HepG2 (cell line): Measurements from ENCODE around the gene SCAI. TPM values are rescaled to one million over a fixed set of nuclear protein-coding genes. Genes with fewer than 3 reads are reported as not detected.

Experiments
- ATAC-seq: fragments of 200-7000 bp; cut with Tn5 transposase; 3 replicates; pipeline ENCODE4 v1.9.1; 2020; ENCODE audit warnings: mild to moderate bottlenecking, moderate library complexity
- BruUV-seq: library from RNA; stranded (reverse); fragments of 400-500 nt; replicated peaks from 2 replicates; lab custom pipeline; 2021; lab: Mats Ljungman, UMichigan
- CTCF ChIA-PET: fragments of 300-600 bp; formaldehyde crosslinking; extraction: SDS; loops from one replicate; lab custom pipeline; 2021; ENCODE audit warnings: low total read pairs, inconsistent platforms, low intra/inter-chr PET ratio; lab: Yijun Ruan, JAX
- POLR2A ChIA-PET: fragments of 350-600 bp; sonication (Branson Sonifier 250); formaldehyde crosslinking; loops from one replicate; lab custom pipeline; 2020; ENCODE audit warnings: antibody characterized with exemption, inconsistent platforms; lab: Yijun Ruan, JAX
- DNase-seq: peaks from one replicate; pipeline ENCODE4 v3.0.0-alpha.2; 2015; ENCODE audit warnings: low spot score
- FAIRE-seq: peaks from 3 replicates; lab custom pipeline; 2011; peaks lifted over from hg19 to GRCh38; lab: Jason Lieb, UNC
- H2AFZ ChIP-seq: one replicate; pipeline ENCODE4 v1.6.1; 2011; ENCODE audit warnings: low read length, inconsistent platforms
- H3K27ac ChIP-seq: fragments of 300-600 bp; 3 replicates; pipeline ENCODE4 v1.8.0; 2011; ENCODE audit warnings: mixed run types, mild to moderate bottlenecking, mixed read lengths, low read length, inconsistent platforms; ENCODE audit not compliant: insufficient read depth; ENCODE audit errors: extremely low read length
- H3K27me3 ChIP-seq, 2 experiments: fragments of 200-600 bp in 1 of 2; 2 replicates in 1 of 2; 3 replicates in 1 of 2; pipeline versions ENCODE4 v1.6.0 to v1.8.0; 2011; ENCODE audit warnings: low read length in 2 of 2, mild to moderate bottlenecking in 2 of 2, moderate library complexity in 2 of 2, inconsistent platforms in 1 of 2; ENCODE audit not compliant: insufficient read depth in 2 of 2, control insufficient read depth in 1 of 2
- H3K36me3 ChIP-seq, 2 experiments: fragments of 200-600 bp in 1 of 2; replicated peaks in 1 of 2; 2 replicates in 1 of 2; 3 replicates in 1 of 2; pipeline versions ENCODE4 v1.5.1 to v1.8.0; 2011; ENCODE audit warnings: low read length in 2 of 2, inconsistent platforms in 1 of 2; ENCODE audit not compliant: insufficient read depth in 2 of 2, control insufficient read depth in 1 of 2
- H3K4me1 ChIP-seq: 2 replicates; pipeline ENCODE4 v1.5.1; 2012; ENCODE audit warnings: low read length, inconsistent platforms; ENCODE audit not compliant: insufficient read depth
- H3K4me2 ChIP-seq: 2 replicates; pipeline ENCODE4 v1.6.0; 2011; ENCODE audit warnings: low read depth, low read length, inconsistent platforms
- H3K4me3 ChIP-seq, 3 experiments: fragments of 200-600 bp in 1 of 3; sonication (generic), shearing (Covaris generic) in 1 of 3; replicated peaks in 1 of 3; 2 replicates each; pipeline ENCODE4 v1.5.1; 2011 to 2016; ENCODE audit warnings: low read length in 3 of 3, inconsistent platforms in 2 of 3, low read depth in 2 of 3, mild to moderate bottlenecking in 2 of 3, control low read depth in 1 of 3, mixed read lengths in 1 of 3; ENCODE audit not compliant: insufficient read depth in 1 of 3
- H3K79me2 ChIP-seq: one replicate; pipeline ENCODE4 v1.6.1; 2011; ENCODE audit warnings: low read length, inconsistent platforms; ENCODE audit not compliant: insufficient read depth
- H3K9ac ChIP-seq: 2 replicates; pipeline ENCODE4 v1.6.0; 2011; ENCODE audit warnings: mild to moderate bottlenecking, low read depth, low read length, inconsistent platforms; ENCODE audit not compliant: insufficient read depth
- H3K9me3 ChIP-seq: 2 replicates; pipeline ENCODE4 v1.5.1; 2012; ENCODE audit warnings: mild to moderate bottlenecking, low read length
- H4K20me1 ChIP-seq: 2 replicates; pipeline ENCODE4 v1.6.0; 2011; ENCODE audit warnings: inconsistent platforms, mild to moderate bottlenecking, low read length, moderate library complexity; ENCODE audit not compliant: insufficient read depth
- BORCS8-MEF2B ChIP-seq: sonication (generic); formaldehyde crosslinking; IDR thresholded peaks from 2 replicates; pipeline ENCODE4 v1.8.0; 2022; ENCODE audit warnings: mild to moderate bottlenecking, missing genetic modification reagents
- CEBPB ChIP-seq: IDR thresholded peaks from 2 replicates; pipeline ENCODE4 v1.6.1; 2011; ENCODE audit warnings: low read depth, low read length, improper control_type of control experiment, borderline replicate concordance
- CREM ChIP-seq, 2 experiments: sonication (generic) in 1 of 2; formaldehyde crosslinking in 1 of 2; IDR thresholded peaks; 2 replicates each; pipeline versions ENCODE4 v1.4.0 to v1.6.1; 2016 to 2020; ENCODE audit warnings: antibody characterized with exemption in 1 of 2, mild to moderate bottlenecking in 1 of 2, missing genetic modification reagents in 1 of 2
- KLF9 ChIP-seq: IDR thresholded peaks from 2 replicates; pipeline ENCODE4 v1.6.1; 2016; ENCODE audit warnings: low read depth
- RBAK ChIP-seq: sonication (generic); formaldehyde crosslinking; IDR thresholded peaks from 2 replicates; pipeline ENCODE4 v1.5.1; 2020; ENCODE audit warnings: mild to moderate bottlenecking, missing genetic modification reagents
- SIN3B ChIP-seq: fragments of 150-350 bp; IDR thresholded peaks from 2 replicates; pipeline ENCODE4 v1.6.1; 2014; ENCODE audit warnings: low read length
- SP4 ChIP-seq: sonication (generic); formaldehyde crosslinking; IDR thresholded peaks from 2 replicates; pipeline ENCODE4 v1.8.1; 2023; ENCODE audit warnings: mild to moderate bottlenecking, missing genetic modification reagents
- YY1 ChIP-seq: IDR thresholded peaks from 2 replicates; pipeline ENCODE4 v1.6.1; 2011; ENCODE audit warnings: low read length, low read depth, moderate library complexity, mild to moderate bottlenecking; ENCODE audit not compliant: insufficient read depth, insufficient replicate concordance
- ZC3H13 ChIP-seq: sonication (generic); formaldehyde crosslinking; IDR thresholded peaks from 2 replicates; pipeline ENCODE4 v1.8.1; 2023; ENCODE audit warnings: mild to moderate bottlenecking, missing genetic modification reagents, moderate library complexity
- ZNF329 ChIP-seq: sonication (generic); formaldehyde crosslinking; IDR thresholded peaks from 2 replicates; pipeline ENCODE4 v1.9.0; 2021; ENCODE audit warnings: low read depth, mild to moderate bottlenecking, missing genetic modification reagents
- ZNF367 ChIP-seq: sonication (generic); formaldehyde crosslinking; IDR thresholded peaks from 2 replicates; pipeline ENCODE4 v1.4.0; 2020; ENCODE audit warnings: missing genetic modification reagents, borderline replicate concordance
- ZNF720 ChIP-seq: sonication (generic); formaldehyde crosslinking; IDR thresholded peaks from 2 replicates; pipeline ENCODE4 v1.4.0; 2020; ENCODE audit warnings: missing genetic modification reagents
- WGBS: methylation state at CpG from one replicate; pipeline ENCODE4 v1.1.6; 2017; ENCODE audit warnings: low lambda C conversion rate; 5-methylcytosine and 5-hydroxymethylcytosine counted together
- in situ Hi-C: cut with HindIII; loops from 2 replicates; pipeline ENCODE4 v1.10.0; 2017; ENCODE audit warnings: low pct_unique_long_range_greater_than_20kb; ENCODE audit not compliant: extremely low pct_ligation_motif_present
- intact Hi-C: fragments of 100-400 bp; cut with micrococcal nuclease; formaldehyde crosslinking; loops from one replicate; pipeline ENCODE4 v1.10.0; 2022; ENCODE audit not compliant: unreplicated experiment
- polyA plus RNA-seq, 8 experiments: library from polyadenylated mRNA; depleted of rRNA in 3 of 8; stranded (reverse) in 7 of 8; unstranded in 1 of 8; fragments of >200 nt; fragmentation: Illumina TruSeq in 4 of 8; extraction: Trizol in 4 of 8; gene quantifications; 2 replicates each; pipeline versions ENCODE4 v1.2.1 to v1.2.3, GENCODE V29; 2011 to 2016; ENCODE audit warnings: low read depth in 4 of 8, missing spikeins in 1 of 8, mixed read lengths in 1 of 8; ENCODE audit not compliant: insufficient read depth in 1 of 8
- total RNA-seq, 5 experiments: library from RNA; depleted of rRNA; stranded (reverse); fragments of >200 nt; fragmentation: Illumina TruSeq; extraction: Trizol; gene quantifications; 2 replicates each; pipeline ENCODE4 v1.2.3, GENCODE V29; 2016; ENCODE audit warnings: low read depth in 1 of 5
- TF ChIP-seq, protein P1 (sequence below): sonication (generic); formaldehyde crosslinking; IDR thresholded peaks from 2 replicates; pipeline ENCODE4 v1.4.0; 2020; ENCODE audit warnings: low read depth, mild to moderate bottlenecking, missing genetic modification reagents
- TF ChIP-seq, protein P2 (sequence below): sonication (generic); formaldehyde crosslinking; IDR thresholded peaks from 2 replicates; pipeline ENCODE4 v1.5.0; 2020; ENCODE audit warnings: mild to moderate bottlenecking, missing genetic modification reagents
- TF ChIP-seq, protein P3 (sequence below): sonication (generic); formaldehyde crosslinking; IDR thresholded peaks from 2 replicates; pipeline ENCODE4 v1.5.0; 2020; ENCODE audit warnings: mild to moderate bottlenecking, missing genetic modification reagents

The SCAI gene
- total and polyA plus RNA-seq, 2 of the 13 experiments (the other 11 are each of a cell fraction or from before 2014, with no cell fraction given): 4.4 to 8.4 TPM

- ATAC-seq (peak; percentile 91), DNase-seq (peak; percentile 89), FAIRE-seq (no peak)
- peak within 1 kb of the TSS; percentile 88 for H3K4me2 ChIP-seq
- in situ Hi-C loops: no loop called here
- peak within 1 kb of the TSS; percentile 99 for H3K9ac ChIP-seq
- ChIA-PET POLR2A (interaction anchor here (1.1 to 1.3 kb wide), 4 partner anchors 9 to 201 kb away, joined by 3 to 14 read pairs (median 4); partner anchors contain the start of gene RPL35), CTCF (no interaction called here)
- H3K27ac ChIP-seq: peak within 1 kb of the TSS; percentile 100
- H3K79me2 ChIP-seq: peaks cover 6% of the 10 kb centered on the region
- H3K36me3 ChIP-seq: peaks cover 0 to 7% of the 10 kb centered on the region in 2 experiments; a peak in 1 of 5 replicates
- intact Hi-C loops: loop anchor here (1.0 to 2.0 kb wide), 2 partner anchors 72 to 202 kb away; partner anchors contain the start of gene SCAI
- H4K20me1 ChIP-seq: no peaks in the 10 kb centered on the region
- BruUV-seq: TSS peak; percentile 89
- H3K4me3 ChIP-seq: peak within 1 kb of the TSS; percentile 94 to 99 (median 94)
- H3K27me3 ChIP-seq: no peaks in the 10 kb centered on the region; a peak in 1 of 5 replicates
- H3K4me1 ChIP-seq: peaks cover 23% of the 10 kb centered on the region
- peak within 1 kb of the TSS; percentile 56 for H2AFZ ChIP-seq
- WGBS: 2% methylated on average over 19 of the region's 70 CpGs
- H3K9me3 ChIP-seq: no peaks in the 10 kb centered on the region
- TF ChIP-seq CEBPB: no peak
- no peak for TF ChIP-seq SIN3B
- peak; percentile 69; the same call in 1 of the 2 replicates for TF ChIP-seq BORCS8-MEF2B (CRISPR knock-in tag)
- peak; percentile 76; the same call in 1 of the 2 replicates for TF ChIP-seq CREM (IDR thresholded peaks at IDR 0.05)
- TF ChIP-seq CREM (CRISPR knock-in tag; IDR thresholded peaks at IDR 0.05): peak; percentile 75
- no peak for TF ChIP-seq ZNF367
- TF ChIP-seq, protein P1, sequence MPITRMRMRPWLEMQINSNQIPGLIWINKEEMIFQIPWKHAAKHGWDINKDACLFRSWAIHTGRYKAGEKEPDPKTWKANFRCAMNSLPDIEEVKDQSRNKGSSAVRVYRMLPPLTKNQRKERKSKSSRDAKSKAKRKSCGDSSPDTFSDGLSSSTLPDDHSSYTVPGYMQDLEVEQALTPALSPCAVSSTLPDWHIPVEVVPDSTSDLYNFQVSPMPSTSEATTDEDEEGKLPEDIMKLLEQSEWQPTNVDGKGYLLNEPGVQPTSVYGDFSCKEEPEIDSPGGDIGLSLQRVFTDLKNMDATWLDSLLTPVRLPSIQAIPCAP: no peak
- peak; percentile 83 for TF ChIP-seq SP4 (CRISPR knock-in tag)
- TF ChIP-seq, protein P2, sequence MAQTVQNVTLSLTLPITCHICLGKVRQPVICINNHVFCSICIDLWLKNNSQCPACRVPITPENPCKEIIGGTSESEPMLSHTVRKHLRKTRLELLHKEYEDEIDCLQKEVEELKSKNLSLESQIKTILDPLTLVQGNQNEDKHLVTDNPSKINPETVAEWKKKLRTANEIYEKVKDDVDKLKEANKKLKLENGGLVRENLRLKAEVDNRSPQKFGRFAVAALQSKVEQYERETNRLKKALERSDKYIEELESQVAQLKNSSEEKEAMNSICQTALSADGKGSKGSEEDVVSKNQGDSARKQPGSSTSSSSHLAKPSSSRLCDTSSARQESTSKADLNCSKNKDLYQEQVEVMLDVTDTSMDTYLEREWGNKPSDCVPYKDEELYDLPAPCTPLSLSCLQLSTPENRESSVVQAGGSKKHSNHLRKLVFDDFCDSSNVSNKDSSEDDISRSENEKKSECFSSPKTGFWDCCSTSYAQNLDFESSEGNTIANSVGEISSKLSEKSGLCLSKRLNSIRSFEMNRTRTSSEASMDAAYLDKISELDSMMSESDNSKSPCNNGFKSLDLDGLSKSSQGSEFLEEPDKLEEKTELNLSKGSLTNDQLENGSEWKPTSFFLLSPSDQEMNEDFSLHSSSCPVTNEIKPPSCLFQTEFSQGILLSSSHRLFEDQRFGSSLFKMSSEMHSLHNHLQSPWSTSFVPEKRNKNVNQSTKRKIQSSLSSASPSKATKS (CRISPR knock-in tag): no peak
- TF ChIP-seq, protein P3, sequence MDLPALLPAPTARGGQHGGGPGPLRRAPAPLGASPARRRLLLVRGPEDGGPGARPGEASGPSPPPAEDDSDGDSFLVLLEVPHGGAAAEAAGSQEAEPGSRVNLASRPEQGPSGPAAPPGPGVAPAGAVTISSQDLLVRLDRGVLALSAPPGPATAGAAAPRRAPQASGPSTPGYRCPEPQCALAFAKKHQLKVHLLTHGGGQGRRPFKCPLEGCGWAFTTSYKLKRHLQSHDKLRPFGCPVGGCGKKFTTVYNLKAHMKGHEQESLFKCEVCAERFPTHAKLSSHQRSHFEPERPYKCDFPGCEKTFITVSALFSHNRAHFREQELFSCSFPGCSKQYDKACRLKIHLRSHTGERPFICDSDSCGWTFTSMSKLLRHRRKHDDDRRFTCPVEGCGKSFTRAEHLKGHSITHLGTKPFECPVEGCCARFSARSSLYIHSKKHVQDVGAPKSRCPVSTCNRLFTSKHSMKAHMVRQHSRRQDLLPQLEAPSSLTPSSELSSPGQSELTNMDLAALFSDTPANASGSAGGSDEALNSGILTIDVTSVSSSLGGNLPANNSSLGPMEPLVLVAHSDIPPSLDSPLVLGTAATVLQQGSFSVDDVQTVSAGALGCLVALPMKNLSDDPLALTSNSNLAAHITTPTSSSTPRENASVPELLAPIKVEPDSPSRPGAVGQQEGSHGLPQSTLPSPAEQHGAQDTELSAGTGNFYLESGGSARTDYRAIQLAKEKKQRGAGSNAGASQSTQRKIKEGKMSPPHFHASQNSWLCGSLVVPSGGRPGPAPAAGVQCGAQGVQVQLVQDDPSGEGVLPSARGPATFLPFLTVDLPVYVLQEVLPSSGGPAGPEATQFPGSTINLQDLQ (CRISPR knock-in tag): peak; percentile 77; the same call in 1 of the 2 replicates
- TF ChIP-seq ZNF720 (CRISPR knock-in tag): no peak
- TF ChIP-seq ZC3H13 (CRISPR knock-in tag): peak; percentile 88
- 0 out of 2 replicates have a peak, but pooled peaks have one; percentile 64 for TF ChIP-seq ZNF329
- peak; percentile 75; the same call in 1 of the 2 replicates for TF ChIP-seq KLF9 (CRISPR knock-in tag)
- no peak for TF ChIP-seq RBAK
- TF ChIP-seq YY1: peak; percentile 71
These were observed 202.2 kb downstream of the SCAI start, which contains the start of gene GOLGA1 for GRCh38 chr9:124940894-124941678. TSS of gene GOLGA1 (minus strand) at chr9:124941083. CDS start at chr9:124938711, 2,372 bp downstream.
